B cell (primary cell): ENCODE measurements around the gene ST6GAL1. TPM values are rescaled to one million over a fixed set of nuclear protein-coding genes. Genes with fewer than 3 reads are reported as not detected.

Experiments
- ATAC-seq: fragments of 200-7000 bp; cut with Tn5 transposase; one replicate; pipeline ENCODE4 v1.10.0; 2021; ENCODE audit warnings: low read depth, mild to moderate bottlenecking, moderate number of reproducible peaks, moderate library complexity
- CTCF ChIA-PET: fragments of 350-600 bp; sonication (Branson Sonifier 250); formaldehyde crosslinking; loops from one replicate; lab custom pipeline; 2021; ENCODE audit warnings: antibody characterized with exemption, inconsistent platforms; lab: Charles Lee
- POLR2A ChIA-PET: fragments of 350-600 bp; sonication (Branson Sonifier 250); formaldehyde crosslinking; loops from one replicate; lab custom pipeline; 2021; ENCODE audit warnings: antibody characterized with exemption; lab: Charles Lee
- DNase-seq: peaks from one replicate; pipeline ENCODE4 v3.0.0; 2013
- H2AFZ ChIP-seq: 2 replicates; pipeline ENCODE4 v1.6.1; 2012; ENCODE audit warnings: mild to moderate bottlenecking, low read depth, low read length; ENCODE audit not compliant: insufficient read depth, poor library complexity, severe bottlenecking
- H3K27ac ChIP-seq, 2 donors: 1 replicate in 1 of 2; 2 replicates in 1 of 2; pipeline ENCODE4 v1.5.1; 2012 to 2013; ENCODE audit warnings: low read length in 2 of 2, mild to moderate bottlenecking in 2 of 2, moderate library complexity in 1 of 2
- H3K27me3 ChIP-seq, 4 experiments: fragments of 200-600 bp in 1 of 4; sonication (generic) in 1 of 4; replicated peaks in 1 of 4; 1 replicate in 2 of 4; 2 replicates in 2 of 4; pipeline versions ENCODE4 v1.6.1 to v1.7.0; 2013 to 2016; ENCODE audit warnings: low read length in 3 of 4, mild to moderate bottlenecking in 2 of 4, mixed read lengths in 1 of 4, moderate library complexity in 1 of 4; ENCODE audit not compliant: insufficient read depth in 4 of 4, control insufficient read depth in 3 of 4; ENCODE audit errors: control extremely low read depth in 1 of 4
- H3K36me3 ChIP-seq, 2 experiments: replicated peaks in 1 of 2; 1 replicate in 1 of 2; 2 replicates in 1 of 2; pipeline versions ENCODE4 v1.6.1 to v1.7.1; 2013; ENCODE audit warnings: low read length in 1 of 2; ENCODE audit not compliant: insufficient read depth in 2 of 2, control insufficient read depth in 1 of 2; ENCODE audit errors: control extremely low read depth in 1 of 2, extremely low read depth in 1 of 2
- H3K4me1 ChIP-seq, 2 donors: fragments of 200-600 bp in 1 of 2; sonication (generic) in 1 of 2; 1 replicate in 1 of 2; 2 replicates in 1 of 2; pipeline versions ENCODE4 v1.5.1 to v1.6.1; 2013 to 2017; ENCODE audit warnings: low read length in 2 of 2; ENCODE audit not compliant: control insufficient read depth in 2 of 2, insufficient read depth in 2 of 2
- H3K4me2 ChIP-seq: replicated peaks from 2 replicates; pipeline ENCODE3; 2012; ENCODE audit warnings: mild to moderate bottlenecking, low read depth, low read length; ENCODE audit not compliant: poor library complexity, severe bottlenecking
- H3K4me3 ChIP-seq, 5 experiments: fragments of 200-600 bp in 1 of 5; sonication (generic) in 1 of 5; 1 replicate in 3 of 5; 2 replicates in 2 of 5; pipeline versions ENCODE4 v1.5.1 to v1.7.0; 2011 to 2016; ENCODE audit warnings: low read length in 4 of 5, mild to moderate bottlenecking in 4 of 5, low read depth in 2 of 5, control low read depth in 1 of 5, moderate library complexity in 1 of 5; ENCODE audit not compliant: insufficient read depth in 1 of 5; ENCODE audit errors: control extremely low read depth in 1 of 5, extremely low read depth in 1 of 5
- H3K79me2 ChIP-seq: fragments of 200-600 bp; sonication (generic); one replicate; pipeline ENCODE4 v1.6.0; 2016; ENCODE audit warnings: low read length; ENCODE audit not compliant: control insufficient read depth, insufficient read depth
- H3K9ac ChIP-seq: fragments of 200-600 bp; sonication (generic); 2 replicates; pipeline ENCODE4 v1.6.1; 2017; ENCODE audit warnings: mild to moderate bottlenecking, low read length, moderate library complexity
- H3K9me3 ChIP-seq, 3 donors: one replicate each; pipeline versions ENCODE4 v1.6.1 to v1.7.1; 2013; ENCODE audit warnings: low read length in 2 of 3; ENCODE audit not compliant: control insufficient read depth in 2 of 3, insufficient read depth in 1 of 3; ENCODE audit errors: control extremely low read depth in 1 of 3
- H4K20me1 ChIP-seq: 2 replicates; pipeline ENCODE4 v1.6.0; 2012; ENCODE audit warnings: mild to moderate bottlenecking, low read length; ENCODE audit not compliant: insufficient read depth, control insufficient read depth, poor library complexity, severe bottlenecking
- H3K27ac Mint-ChIP-seq: one replicate; pipeline ENCODE4 v1.8.0; 2021; ENCODE audit warnings: mixed read lengths
- H3K27me3 Mint-ChIP-seq: one replicate; pipeline ENCODE4 v1.8.0; 2021; ENCODE audit warnings: mixed read lengths
- H3K4me1 Mint-ChIP-seq: one replicate; pipeline ENCODE4 v1.8.0; 2021; ENCODE audit warnings: mixed read lengths
- H3K4me3 Mint-ChIP-seq: one replicate; pipeline ENCODE4 v1.8.0; 2021; ENCODE audit warnings: mixed read lengths
- H3K9me3 Mint-ChIP-seq: one replicate; pipeline ENCODE4 v1.8.0; 2022; ENCODE audit warnings: mixed read lengths; ENCODE audit not compliant: insufficient read depth
- EZH2 ChIP-seq: IDR thresholded peaks from 2 replicates; pipeline ENCODE4 v1.6.1; 2012; ENCODE audit warnings: borderline replicate concordance, low read depth, mild to moderate bottlenecking, moderate library complexity, low read length; ENCODE audit not compliant: insufficient read depth, poor library complexity, severe bottlenecking
- WGBS: methylation state at CpG from one replicate; pipeline ENCODE4 v1.1.5; 2013; ENCODE audit warnings: missing lambda C conversion rate; ENCODE audit not compliant: insufficient coverage; 5-methylcytosine and 5-hydroxymethylcytosine counted together
- intact Hi-C: fragments of 100-400 bp; cut with micrococcal nuclease; formaldehyde crosslinking; loops from one replicate; pipeline ENCODE4 v1.10.0; 2022
- polyA plus RNA-seq: library from polyadenylated mRNA; depleted of rRNA; stranded (reverse); fragments of >200 nt; gene quantifications from 2 replicates; pipeline ENCODE4 v1.2.3, GENCODE V29; 2012
- total RNA-seq, 2 donors: library from RNA; stranded (reverse); fragments of 120-200 nt in 1 of 2; gene quantifications; 1 replicate in 1 of 2; 2 replicates in 1 of 2; pipeline versions ENCODE4 v1.2.3 to v1.2.4, GENCODE V29; 2013 to 2022
- TF ChIP-seq, protein P1 (sequence below): fragments of 200-600 bp; IDR thresholded peaks from one replicate; pipeline ENCODE4 v1.8.0; 2022; ENCODE audit warnings: antibody characterized with exemption, mild to moderate bottlenecking

ST6GAL1 gene
- total and polyA plus RNA-seq, 2 donors (not counting 1 experiment from before 2014, with no cell fraction given) = 174 to 563 TPM

DNA sequence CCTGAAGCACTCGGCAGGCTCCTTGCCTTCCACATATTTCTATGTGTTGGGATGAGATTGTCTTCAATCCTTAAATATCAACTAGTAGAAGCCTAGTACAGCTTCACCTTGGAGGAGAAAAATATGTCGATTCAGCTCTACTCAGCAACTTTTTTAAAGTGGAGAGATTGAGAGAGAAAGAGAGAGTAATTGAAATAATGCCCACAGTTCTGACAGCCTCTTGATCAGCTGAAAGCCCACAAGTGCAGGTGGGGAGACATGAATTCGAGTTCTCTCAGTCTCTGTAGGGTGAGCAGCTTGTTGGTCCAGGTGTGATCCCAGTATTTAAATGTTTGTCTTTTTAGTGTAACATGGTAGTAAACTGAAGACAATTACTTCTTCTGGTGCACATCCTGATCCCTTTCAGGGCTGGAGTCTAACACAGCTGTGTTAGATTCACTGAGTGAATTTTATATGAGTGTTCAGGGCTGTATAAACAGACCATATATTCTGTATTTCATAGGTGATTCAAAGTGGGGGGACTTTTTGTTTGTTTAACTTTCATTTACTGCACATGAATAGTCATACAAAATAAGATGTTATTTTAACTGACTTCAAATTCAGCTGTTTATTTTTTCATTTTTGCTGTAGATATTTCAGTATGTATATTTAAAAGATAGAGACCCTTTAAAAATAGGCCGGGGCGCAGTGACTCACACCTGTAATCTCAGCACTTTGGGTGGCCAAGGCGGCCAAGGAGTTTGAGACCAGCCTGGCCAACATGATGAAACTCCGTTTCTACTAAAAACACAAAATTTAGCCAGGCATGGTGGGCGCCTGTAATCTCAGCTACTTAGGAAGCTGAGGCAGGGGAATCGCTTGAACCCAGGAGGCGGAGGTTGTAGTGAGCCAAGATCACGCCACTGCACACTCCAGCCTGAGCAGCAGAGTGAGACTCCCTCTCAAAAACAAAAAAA is 64.0 kb downstream of the ST6GAL1 start:
- ChIA-PET POLR2A (interaction anchor here (0.6 to 1.3 kb wide), 6 partner anchors 9 to 83 kb away, joined by 3 to 5 read pairs (median 3); partner anchors contain the start of gene ST6GAL1), CTCF (interaction anchor here (0.6 to 2.2 kb wide), 6 partner anchors 8 to 527 kb away, joined by 3 to 11 read pairs (median 3); no protein-coding TSS in a partner anchor)
- Histone ChIP-seq H3K36me3 (peaks cover 0 to 23% of the 10 kb centered on the region in 2 experiments), H3K27ac (peak overlapping the region; percentile 57 to 75), H3K4me2 (peak overlapping the region; percentile 41), H2AFZ (no peak overlapping the region), H3K4me3 (no peak overlapping the region), H3K9ac (no peak overlapping the region), H3K79me2 (peaks cover 97% of the 10 kb centered on the region), H4K20me1 (no peaks in the 10 kb centered on the region), H3K27me3 (no peaks in the 10 kb centered on the region), H3K9me3 (peaks cover 0 to 14% (median 0%) of the 10 kb centered on the region in 3 donors), H3K4me1 (peaks cover 71 to 96% of the 10 kb centered on the region in 2 donors)
- peak overlapping the region; percentile 14 for H3K4me3 Mint-ChIP-seq
- peaks cover 88% of the 10 kb centered on the region for H3K4me1 Mint-ChIP-seq
- peaks cover 2% of the 10 kb centered on the region for H3K9me3 Mint-ChIP-seq
- TF ChIP-seq, protein P1, sequence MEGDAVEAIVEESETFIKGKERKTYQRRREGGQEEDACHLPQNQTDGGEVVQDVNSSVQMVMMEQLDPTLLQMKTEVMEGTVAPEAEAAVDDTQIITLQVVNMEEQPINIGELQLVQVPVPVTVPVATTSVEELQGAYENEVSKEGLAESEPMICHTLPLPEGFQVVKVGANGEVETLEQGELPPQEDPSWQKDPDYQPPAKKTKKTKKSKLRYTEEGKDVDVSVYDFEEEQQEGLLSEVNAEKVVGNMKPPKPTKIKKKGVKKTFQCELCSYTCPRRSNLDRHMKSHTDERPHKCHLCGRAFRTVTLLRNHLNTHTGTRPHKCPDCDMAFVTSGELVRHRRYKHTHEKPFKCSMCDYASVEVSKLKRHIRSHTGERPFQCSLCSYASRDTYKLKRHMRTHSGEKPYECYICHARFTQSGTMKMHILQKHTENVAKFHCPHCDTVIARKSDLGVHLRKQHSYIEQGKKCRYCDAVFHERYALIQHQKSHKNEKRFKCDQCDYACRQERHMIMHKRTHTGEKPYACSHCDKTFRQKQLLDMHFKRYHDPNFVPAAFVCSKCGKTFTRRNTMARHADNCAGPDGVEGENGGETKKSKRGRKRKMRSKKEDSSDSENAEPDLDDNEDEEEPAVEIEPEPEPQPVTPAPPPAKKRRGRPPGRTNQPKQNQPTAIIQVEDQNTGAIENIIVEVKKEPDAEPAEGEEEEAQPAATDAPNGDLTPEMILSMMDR = no peak
- TF ChIP-seq EZH2 = no peak
- ATAC-seq (no peak), DNase-seq (no peak)
- H3K27me3 Mint-ChIP-seq = no peaks in the 10 kb centered on the region
- intact Hi-C loops = loop anchor here (5.0 kb wide), 1 partner anchor 37 kb away; no protein-coding TSS in a partner anchor
- WGBS = 40% methylated on average over 1 of the region's 11 CpGs
- H3K27ac Mint-ChIP-seq = peak overlapping the region; percentile 69
